Fibroblast of pulmonary artery (primary cell): ENCODE measurements around the gene MACROD2.
A peak's percentile ranks its signal among the peaks of the same experiment; 100 is the strongest.

ENCODE experiments used
- DNase-seq: peaks from one replicate; pipeline ENCODE4 v3.0.0-alpha.2; 2010; ENCODE audit warnings: low read depth
- H3K4me3 ChIP-seq: replicated peaks from 2 replicates; pipeline ENCODE4 v1.5.1; 2011; ENCODE audit warnings: low read depth, mild to moderate bottlenecking, control low read depth, low read length, moderate library complexity
- CTCF ChIP-seq: IDR thresholded peaks from 2 replicates; pipeline ENCODE4 v1.5.1; 2011; ENCODE audit warnings: mild to moderate bottlenecking, control low read depth, low read length, inconsistent platforms; ENCODE audit errors: missing control alignments

Gene MACROD2

GRCh38 chr20:15214051-15214450, 1218.7 kb downstream of the MACROD2 start:
- DNase-seq, result no peak
- TF ChIP-seq CTCF, result no peak
- no peak overlapping the region for H3K4me3 ChIP-seq

GRCh38 chr20:15220009-15220656, 1224.8 kb downstream of the MACROD2 start:
- peak; percentile 4 for DNase-seq
- H3K4me3 ChIP-seq, result no peak overlapping the region
- TF ChIP-seq CTCF, result no peak

- peak; percentile 53 for DNase-seq
- no peak for TF ChIP-seq CTCF
- H3K4me3 ChIP-seq, result no peak overlapping the region
Measured at GRCh38 chr20:15220778-15221565, 1225.7 kb downstream of the MACROD2 start.

GRCh38 chr20:15222502-15223330, 1227.4 kb downstream of the MACROD2 start:
- TF ChIP-seq CTCF, result no peak
- H3K4me3 ChIP-seq, result no peak overlapping the region
- no peak for DNase-seq

GRCh38 chr20:15224199-15224598, 1228.9 kb downstream of the MACROD2 start:
- TF ChIP-seq CTCF, result no peak
- H3K4me3 ChIP-seq, result no peak overlapping the region
- no peak for DNase-seq

- H3K4me3 ChIP-seq, result no peak overlapping the region
- TF ChIP-seq CTCF, result no peak
- no peak for DNase-seq
Measured at GRCh38 chr20:15227102-15227501, 1231.8 kb downstream of the MACROD2 start.
